HCT116 (cell line): ENCODE measurements around the gene FFAR1. TPM values are rescaled to one million over a fixed set of nuclear protein-coding genes. Genes with fewer than 3 reads are reported as not detected.

ENCODE experiments used
- ATAC-seq: fragments of 200-7000 bp; cut with Tn5 transposase; 2 replicates; pipeline ENCODE4 v1.9.1; 2020; ENCODE audit warnings: mild to moderate bottlenecking, moderate library complexity
- BruUV-seq: library from RNA; stranded (reverse); fragments of 400-500 nt; replicated peaks from 2 replicates; lab custom pipeline; 2021; lab: Mats Ljungman, UMichigan
- CTCF ChIA-PET: fragments of 300-600 bp; sonication (Branson Sonifier 250); formaldehyde crosslinking; loops from one replicate; lab custom pipeline; 2021; ENCODE audit warnings: antibody characterized with exemption; lab: Charles Lee
- POLR2A ChIA-PET: fragments of 300-600, 350-600 bp; sonication (Branson Sonifier 250); formaldehyde crosslinking; loops from one replicate; lab custom pipeline; 2021; ENCODE audit warnings: antibody characterized with exemption; lab: Charles Lee
- RAD21 ChIA-PET, 2 experiments: fragments of 300-600 bp; sonication (Branson Sonifier 250); formaldehyde crosslinking; loops; one replicate each; lab custom pipeline; 2023; ENCODE audit warnings: low total read pairs in 2 of 2; ENCODE audit not compliant: uncharacterized antibody in 2 of 2, unreplicated experiment in 2 of 2, low non-redundant PET in 1 of 2; lab: Charles Lee
- DNase-seq: peaks from one replicate; pipeline ENCODE4 v3.0.0-alpha.2; 2010; ENCODE audit warnings: low read depth, low spot score
- H2AFZ ChIP-seq: fragments of 200-600 bp; shearing (Covaris generic), sonication (generic); 2 replicates; pipeline ENCODE4 v1.6.1; 2017; ENCODE audit warnings: low read depth, mixed run types, mixed read lengths, antibody characterized with exemption, low read length; ENCODE audit not compliant: poor library complexity, severe bottlenecking
- H3K27ac ChIP-seq: 2 replicates; pipeline ENCODE4 v1.5.1; 2012; ENCODE audit warnings: low read depth, low read length
- H3K27me3 ChIP-seq: fragments of 200-600 bp; sonication (generic); 2 replicates; pipeline ENCODE4 v1.6.1; 2016; ENCODE audit warnings: mixed run types, low read length, mixed read lengths; ENCODE audit not compliant: insufficient read depth
- H3K36me3 ChIP-seq, 2 experiments: fragments of 200-500 bp in 1 of 2; fragments of 200-600 bp in 1 of 2; sonication (Bioruptor generic) in 1 of 2; sonication (generic) in 1 of 2; 2 replicates each; pipeline versions ENCODE4 v1.5.1 to v1.6.1; 2014 to 2016; ENCODE audit warnings: low read length in 2 of 2, inconsistent platforms in 1 of 2, mixed read lengths in 1 of 2, mixed run types in 1 of 2; ENCODE audit not compliant: insufficient read depth in 2 of 2, control insufficient read depth in 1 of 2
- H3K4me1 ChIP-seq, 2 experiments: fragments of 200-600 bp in 1 of 2; sonication (generic) in 1 of 2; 2 replicates each; pipeline versions ENCODE4 v1.5.1 to v1.6.1; 2012 to 2017; ENCODE audit warnings: low read length in 2 of 2, inconsistent platforms in 1 of 2, mild to moderate bottlenecking in 1 of 2, mixed read lengths in 1 of 2, mixed run types in 1 of 2, moderate library complexity in 1 of 2; ENCODE audit not compliant: insufficient read depth in 2 of 2, control insufficient read depth in 1 of 2
- H3K4me2 ChIP-seq: fragments of 200-600 bp; sonication (generic); 2 replicates; pipeline ENCODE4 v1.6.1; 2017; ENCODE audit warnings: mixed run types, low read length, mixed read lengths
- H3K4me3 ChIP-seq, 2 experiments: fragments of 200-600 bp in 1 of 2; sonication (generic) in 1 of 2; replicated peaks in 1 of 2; 2 replicates each; pipeline ENCODE4 v1.5.1; 2011 to 2016; ENCODE audit warnings: low read length in 2 of 2, control low read depth in 1 of 2, low read depth in 1 of 2, mild to moderate bottlenecking in 1 of 2, mixed read lengths in 1 of 2, mixed run types in 1 of 2
- H3K79me2 ChIP-seq: fragments of 200-600 bp; sonication (generic); 2 replicates; pipeline ENCODE4 v1.6.1; 2017; ENCODE audit warnings: mild to moderate bottlenecking, mixed run types, low read length, moderate library complexity, mixed read lengths; ENCODE audit not compliant: insufficient read depth
- H3K9ac ChIP-seq: fragments of 200-600 bp; sonication (generic); 2 replicates; pipeline ENCODE4 v1.6.1; 2016; ENCODE audit warnings: low read length, mixed read lengths
- H3K9me2 ChIP-seq: fragments of 200-600 bp; sonication (generic), shearing (Covaris generic); 2 replicates; pipeline ENCODE4 v1.6.1; 2017; ENCODE audit warnings: mixed run types, mild to moderate bottlenecking, moderate library complexity; ENCODE audit not compliant: insufficient read depth
- H3K9me3 ChIP-seq, 2 experiments: fragments of 200-500 bp in 1 of 2; fragments of 200-600 bp in 1 of 2; sonication (Bioruptor generic) in 1 of 2; sonication (generic) in 1 of 2; 2 replicates each; pipeline ENCODE4 v1.6.1; 2014 to 2017; ENCODE audit warnings: low read length in 2 of 2, mixed read lengths in 2 of 2, inconsistent platforms in 1 of 2, low read depth in 1 of 2, mild to moderate bottlenecking in 1 of 2, mixed run types in 1 of 2, moderate library complexity in 1 of 2; ENCODE audit not compliant: control insufficient read depth in 1 of 2, insufficient read depth in 1 of 2
- H4K20me1 ChIP-seq: fragments of 200-600 bp; sonication (generic), shearing (Covaris generic); 2 replicates; pipeline ENCODE4 v1.6.1; 2017; ENCODE audit warnings: mixed run types, mild to moderate bottlenecking, moderate library complexity; ENCODE audit not compliant: insufficient read depth
- ELF1 ChIP-seq: IDR thresholded peaks from 2 replicates; pipeline ENCODE4 v1.6.1; 2012; ENCODE audit warnings: low read depth, borderline replicate concordance
- EZH2 ChIP-seq: fragments of 200-600 bp; sonication (generic); IDR thresholded peaks from 2 replicates; pipeline ENCODE4 v1.6.1; 2017; ENCODE audit warnings: antibody characterized with exemption, mixed run types
- EZH2phosphoT487 ChIP-seq: fragments of 200-600 bp; IDR thresholded peaks from 2 replicates; pipeline ENCODE4 v1.6.1; 2018; ENCODE audit warnings: antibody characterized with exemption, borderline replicate concordance
- FOSL1 ChIP-seq: IDR thresholded peaks from 2 replicates; pipeline ENCODE4 v1.6.1; 2012; ENCODE audit warnings: low read depth
- POLR2A ChIP-seq: IDR thresholded peaks from 2 replicates; pipeline ENCODE4 v1.7.0; 2011; ENCODE audit warnings: borderline replicate concordance; ENCODE audit not compliant: insufficient read depth, insufficient read length; ENCODE audit errors: extremely low read depth
- POLR2AphosphoS5 ChIP-seq: IDR thresholded peaks from 2 replicates; pipeline ENCODE4 v1.6.1; 2011; ENCODE audit warnings: mild to moderate bottlenecking, low read depth, low read length, moderate library complexity
- RAD21 ChIP-seq: IDR thresholded peaks from 2 replicates; pipeline ENCODE4 v1.6.1; 2012; ENCODE audit warnings: low read depth, mild to moderate bottlenecking
- SP1 ChIP-seq: IDR thresholded peaks from 2 replicates; pipeline ENCODE4 v1.6.1; 2012; ENCODE audit warnings: low read depth
- TCF7L2 ChIP-seq: IDR thresholded peaks from 2 replicates; pipeline ENCODE4 v1.7.0; 2011; ENCODE audit warnings: borderline replicate concordance, inconsistent platforms; ENCODE audit not compliant: insufficient read depth, insufficient read length; ENCODE audit errors: extremely low read depth
- ZFX ChIP-seq: fragments of 450-650 bp; IDR thresholded peaks from 2 replicates; pipeline ENCODE4 v1.6.1; 2017
- ZNF274 ChIP-seq: fragments of 200-500 bp; sonication (Bioruptor generic); IDR thresholded peaks from 2 replicates; pipeline ENCODE4 v1.6.1; 2014; ENCODE audit warnings: mild to moderate bottlenecking, low read depth, low read length, inconsistent platforms
- intact Hi-C: fragments of 100-400 bp; cut with micrococcal nuclease; formaldehyde crosslinking; loops from 2 replicates; pipeline ENCODE4 v1.10.0; 2022
- total RNA-seq: library from RNA; stranded (reverse); gene quantifications from one replicate; pipeline ENCODE4 v1.2.1, GENCODE V29; 2021; ENCODE audit not compliant: unreplicated experiment
- TF ChIP-seq, protein P1 (sequence below): IDR thresholded peaks from 2 replicates; pipeline ENCODE4 v1.6.1; 2012; ENCODE audit warnings: low read depth
- TF ChIP-seq, protein P2 (sequence below), 3 experiments: fragments of 200-600 bp in 1 of 3; sonication (generic) in 1 of 3; IDR thresholded peaks in 2 of 3; conservative IDR thresholded peaks in 1 of 3; 2 replicates each; pipeline ENCODE4 v1.5.1; 2012 to 2017; ENCODE audit warnings: low read depth in 2 of 3, low read length in 2 of 3, antibody characterized with exemption in 1 of 3, borderline replicate concordance in 1 of 3, control low read depth in 1 of 3, mild to moderate bottlenecking in 1 of 3, mixed read lengths in 1 of 3, mixed run types in 1 of 3, moderate library complexity in 1 of 3; ENCODE audit not compliant: insufficient read depth in 1 of 3
- TF ChIP-seq, protein P3 (sequence below): IDR thresholded peaks from 2 replicates; pipeline ENCODE4 v1.6.1; 2011; ENCODE audit warnings: mild to moderate bottlenecking, low read length, moderate library complexity; ENCODE audit not compliant: insufficient replicate concordance; ENCODE audit errors: extremely low read depth
- TF ChIP-seq, protein P4 (sequence below): IDR thresholded peaks from 2 replicates; pipeline ENCODE4 v1.6.1; 2012
- TF ChIP-seq, protein P5 (sequence below): IDR thresholded peaks from 2 replicates; pipeline ENCODE4 v1.6.1; 2012

The FFAR1 gene
- total RNA-seq, 1 experiment from 2014 or later, result not detected

- Histone ChIP-seq H3K27ac (no peak overlapping the region), H3K9ac (no peak overlapping the region), H3K9me3 (peaks cover 0 to 6% of the 10 kb centered on the region in 2 experiments; a peak in 1 of 4 replicates), H3K36me3 (no peaks in the 10 kb centered on the region), H3K4me2 (no peak overlapping the region), H3K79me2 (no peaks in the 10 kb centered on the region), H3K4me1 (no peaks in the 10 kb centered on the region), H4K20me1 (no peaks in the 10 kb centered on the region), H2AFZ (no peak overlapping the region), H3K27me3 (no peaks in the 10 kb centered on the region), H3K4me3 (no peak overlapping the region), H3K9me2 (no peaks in the 10 kb centered on the region)
- ChIA-PET RAD21 (no interaction called here), CTCF (no interaction called here), POLR2A (no interaction called here)
- BruUV-seq, result no TSS peak
- DNase-seq, result no peak
- no peak for ATAC-seq
- intact Hi-C loops, result no loop called here
- no peak for TF ChIP-seq ZNF274
- TF ChIP-seq, protein P1, sequence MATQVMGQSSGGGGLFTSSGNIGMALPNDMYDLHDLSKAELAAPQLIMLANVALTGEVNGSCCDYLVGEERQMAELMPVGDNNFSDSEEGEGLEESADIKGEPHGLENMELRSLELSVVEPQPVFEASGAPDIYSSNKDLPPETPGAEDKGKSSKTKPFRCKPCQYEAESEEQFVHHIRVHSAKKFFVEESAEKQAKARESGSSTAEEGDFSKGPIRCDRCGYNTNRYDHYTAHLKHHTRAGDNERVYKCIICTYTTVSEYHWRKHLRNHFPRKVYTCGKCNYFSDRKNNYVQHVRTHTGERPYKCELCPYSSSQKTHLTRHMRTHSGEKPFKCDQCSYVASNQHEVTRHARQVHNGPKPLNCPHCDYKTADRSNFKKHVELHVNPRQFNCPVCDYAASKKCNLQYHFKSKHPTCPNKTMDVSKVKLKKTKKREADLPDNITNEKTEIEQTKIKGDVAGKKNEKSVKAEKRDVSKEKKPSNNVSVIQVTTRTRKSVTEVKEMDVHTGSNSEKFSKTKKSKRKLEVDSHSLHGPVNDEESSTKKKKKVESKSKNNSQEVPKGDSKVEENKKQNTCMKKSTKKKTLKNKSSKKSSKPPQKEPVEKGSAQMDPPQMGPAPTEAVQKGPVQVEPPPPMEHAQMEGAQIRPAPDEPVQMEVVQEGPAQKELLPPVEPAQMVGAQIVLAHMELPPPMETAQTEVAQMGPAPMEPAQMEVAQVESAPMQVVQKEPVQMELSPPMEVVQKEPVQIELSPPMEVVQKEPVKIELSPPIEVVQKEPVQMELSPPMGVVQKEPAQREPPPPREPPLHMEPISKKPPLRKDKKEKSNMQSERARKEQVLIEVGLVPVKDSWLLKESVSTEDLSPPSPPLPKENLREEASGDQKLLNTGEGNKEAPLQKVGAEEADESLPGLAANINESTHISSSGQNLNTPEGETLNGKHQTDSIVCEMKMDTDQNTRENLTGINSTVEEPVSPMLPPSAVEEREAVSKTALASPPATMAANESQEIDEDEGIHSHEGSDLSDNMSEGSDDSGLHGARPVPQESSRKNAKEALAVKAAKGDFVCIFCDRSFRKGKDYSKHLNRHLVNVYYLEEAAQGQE, result no peak
- TF ChIP-seq FOSL1, result no peak
- TF ChIP-seq, protein P2, sequence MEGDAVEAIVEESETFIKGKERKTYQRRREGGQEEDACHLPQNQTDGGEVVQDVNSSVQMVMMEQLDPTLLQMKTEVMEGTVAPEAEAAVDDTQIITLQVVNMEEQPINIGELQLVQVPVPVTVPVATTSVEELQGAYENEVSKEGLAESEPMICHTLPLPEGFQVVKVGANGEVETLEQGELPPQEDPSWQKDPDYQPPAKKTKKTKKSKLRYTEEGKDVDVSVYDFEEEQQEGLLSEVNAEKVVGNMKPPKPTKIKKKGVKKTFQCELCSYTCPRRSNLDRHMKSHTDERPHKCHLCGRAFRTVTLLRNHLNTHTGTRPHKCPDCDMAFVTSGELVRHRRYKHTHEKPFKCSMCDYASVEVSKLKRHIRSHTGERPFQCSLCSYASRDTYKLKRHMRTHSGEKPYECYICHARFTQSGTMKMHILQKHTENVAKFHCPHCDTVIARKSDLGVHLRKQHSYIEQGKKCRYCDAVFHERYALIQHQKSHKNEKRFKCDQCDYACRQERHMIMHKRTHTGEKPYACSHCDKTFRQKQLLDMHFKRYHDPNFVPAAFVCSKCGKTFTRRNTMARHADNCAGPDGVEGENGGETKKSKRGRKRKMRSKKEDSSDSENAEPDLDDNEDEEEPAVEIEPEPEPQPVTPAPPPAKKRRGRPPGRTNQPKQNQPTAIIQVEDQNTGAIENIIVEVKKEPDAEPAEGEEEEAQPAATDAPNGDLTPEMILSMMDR (IDR thresholded peaks at IDR 0.05 in 2 of 3, conservative IDR thresholded peaks at IDR 0.05 in 1 of 3; ENCODE audit: borderline replicate concordance in 1 of 3, insufficient read depth in 1 of 3, low read depth in 2 of 3, low read length in 2 of 3), result no peak
- no peak for TF ChIP-seq POLR2AphosphoS5
- TF ChIP-seq, protein P3, sequence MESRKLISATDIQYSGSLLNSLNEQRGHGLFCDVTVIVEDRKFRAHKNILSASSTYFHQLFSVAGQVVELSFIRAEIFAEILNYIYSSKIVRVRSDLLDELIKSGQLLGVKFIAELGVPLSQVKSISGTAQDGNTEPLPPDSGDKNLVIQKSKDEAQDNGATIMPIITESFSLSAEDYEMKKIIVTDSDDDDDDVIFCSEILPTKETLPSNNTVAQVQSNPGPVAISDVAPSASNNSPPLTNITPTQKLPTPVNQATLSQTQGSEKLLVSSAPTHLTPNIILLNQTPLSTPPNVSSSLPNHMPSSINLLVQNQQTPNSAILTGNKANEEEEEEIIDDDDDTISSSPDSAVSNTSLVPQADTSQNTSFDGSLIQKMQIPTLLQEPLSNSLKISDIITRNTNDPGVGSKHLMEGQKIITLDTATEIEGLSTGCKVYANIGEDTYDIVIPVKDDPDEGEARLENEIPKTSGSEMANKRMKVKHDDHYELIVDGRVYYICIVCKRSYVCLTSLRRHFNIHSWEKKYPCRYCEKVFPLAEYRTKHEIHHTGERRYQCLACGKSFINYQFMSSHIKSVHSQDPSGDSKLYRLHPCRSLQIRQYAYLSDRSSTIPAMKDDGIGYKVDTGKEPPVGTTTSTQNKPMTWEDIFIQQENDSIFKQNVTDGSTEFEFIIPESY, result no peak
- no peak for TF ChIP-seq RAD21
- TF ChIP-seq ZFX, result no peak
- TF ChIP-seq EZH2, result no peak
- no peak for TF ChIP-seq EZH2phosphoT487
- TF ChIP-seq TCF7L2, result no peak
- no peak for TF ChIP-seq POLR2A
- no peak for TF ChIP-seq SP1
- no peak for TF ChIP-seq ELF1
- TF ChIP-seq, protein P4, sequence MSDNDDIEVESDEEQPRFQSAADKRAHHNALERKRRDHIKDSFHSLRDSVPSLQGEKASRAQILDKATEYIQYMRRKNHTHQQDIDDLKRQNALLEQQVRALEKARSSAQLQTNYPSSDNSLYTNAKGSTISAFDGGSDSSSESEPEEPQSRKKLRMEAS, result no peak
- TF ChIP-seq, protein P5, sequence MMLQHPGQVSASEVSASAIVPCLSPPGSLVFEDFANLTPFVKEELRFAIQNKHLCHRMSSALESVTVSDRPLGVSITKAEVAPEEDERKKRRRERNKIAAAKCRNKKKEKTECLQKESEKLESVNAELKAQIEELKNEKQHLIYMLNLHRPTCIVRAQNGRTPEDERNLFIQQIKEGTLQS, result no peak
Measured at GRCh38 chr19:35300339-35300649, 47.4 kb upstream of the FFAR1 start.
